Memory B cell (primary cell): Measurements from ENCODE around the gene AHRR.
"Not testable (repeated sequence)": the region's sequence is repeated elsewhere in the genome, so short reads cannot be mapped to it uniquely, and the experiment has no call there.

Experiments used
- ATAC-seq: fragments of 150-1000 bp; cut with Tn5 transposase; 2 replicates; pipeline ENCODE4 v1.10.0; 2021; ENCODE audit warnings: low read depth, mild to moderate bottlenecking, moderate library complexity
- DNase-seq, 2 donors: peaks; one replicate each; pipeline ENCODE4 v3.0.0; 2022; ENCODE audit warnings: low spot score in 2 of 2
- H3K27ac Mint-ChIP-seq: one replicate; pipeline ENCODE4 v1.8.0; 2022; ENCODE audit warnings: mild to moderate bottlenecking, moderate library complexity, mixed read lengths
- H3K27me3 Mint-ChIP-seq: one replicate; pipeline ENCODE4 v1.8.0; 2022; ENCODE audit warnings: mixed read lengths
- H3K36me3 Mint-ChIP-seq: one replicate; pipeline ENCODE4 v1.8.0; 2022; ENCODE audit warnings: mild to moderate bottlenecking, mixed read lengths
- H3K4me1 Mint-ChIP-seq: one replicate; pipeline ENCODE4 v1.8.0; 2022; ENCODE audit warnings: mixed read lengths
- H3K4me3 Mint-ChIP-seq: one replicate; pipeline ENCODE4 v1.8.0; 2022; ENCODE audit warnings: mild to moderate bottlenecking, moderate library complexity, mixed read lengths
- H3K9me3 Mint-ChIP-seq: one replicate; pipeline ENCODE4 v1.8.0; 2022; ENCODE audit warnings: mixed read lengths

The AHRR gene

DNA sequence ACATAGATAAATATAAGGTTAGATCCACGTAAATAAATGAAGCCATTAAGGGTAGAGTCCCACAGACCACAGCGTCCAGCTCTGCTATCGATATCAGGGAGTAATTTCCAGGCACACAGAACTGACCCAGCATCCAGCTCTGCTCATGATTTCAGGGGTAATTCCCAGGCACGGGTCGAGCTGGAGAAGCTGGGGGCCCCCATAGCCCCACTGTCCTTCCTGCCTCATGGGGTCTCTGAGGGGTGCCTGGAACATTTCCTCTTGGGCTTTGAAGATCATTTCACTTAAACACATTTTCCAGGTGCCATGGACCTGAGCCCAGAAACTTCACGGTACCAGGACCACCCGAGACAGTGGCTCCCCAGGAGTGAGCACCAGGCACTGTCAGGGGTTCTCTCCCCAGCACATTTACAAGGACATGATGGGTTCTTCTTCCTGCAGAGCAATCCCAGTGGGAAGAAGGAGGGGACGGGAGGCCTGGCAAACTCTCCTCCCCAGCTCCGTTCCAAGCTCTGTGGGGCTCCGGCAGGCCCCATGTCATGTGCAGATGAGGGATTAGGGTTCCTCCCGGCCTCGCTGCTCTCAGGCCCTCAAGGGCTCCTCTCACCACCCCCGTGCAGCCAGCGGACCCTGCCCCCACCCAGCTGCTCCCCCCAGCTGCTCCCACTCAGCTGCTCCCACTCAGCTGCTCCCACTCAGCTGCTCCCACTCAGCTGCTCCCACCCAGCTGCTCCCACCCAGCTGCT, 23.4 kb upstream of the AHRR start:
- not testable (repeated sequence) for DNase-seq, H3K4me3 Mint-ChIP-seq, H3K36me3 Mint-ChIP-seq, H3K27ac Mint-ChIP-seq, H3K27me3 Mint-ChIP-seq, ATAC-seq, H3K9me3 Mint-ChIP-seq
- H3K4me1 Mint-ChIP-seq = peaks cover 20% of the 10 kb centered on the region

DNA sequence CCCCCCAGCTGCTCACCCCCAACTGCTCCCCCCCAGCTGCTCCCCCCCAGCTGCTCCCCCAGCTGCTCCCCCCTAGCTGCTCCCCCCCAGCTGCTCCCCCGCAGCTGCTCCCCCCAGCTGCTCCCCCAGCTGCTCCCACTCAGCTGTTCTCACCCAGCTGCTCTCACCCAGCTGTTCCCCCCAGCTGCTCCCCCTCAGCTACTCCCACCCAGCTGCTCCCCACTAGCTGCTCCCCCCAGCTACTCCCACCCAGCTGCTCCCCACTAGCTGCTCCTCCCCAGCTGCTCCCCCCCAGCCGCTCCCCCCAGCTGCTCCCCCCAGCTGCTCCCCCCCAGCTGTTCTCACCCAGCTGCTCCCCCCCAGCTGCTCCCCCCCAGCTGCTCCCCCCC, 22.8 kb upstream of the AHRR start:
- Mint-ChIP-seq H3K4me3 (no peak overlapping the region), H3K27me3 (no peaks in the 10 kb centered on the region), H3K9me3 (no peaks in the 10 kb centered on the region), H3K36me3 (peaks cover 2% of the 10 kb centered on the region), H3K4me1 (peaks cover 20% of the 10 kb centered on the region), H3K27ac (no peak overlapping the region)
- no peak for DNase-seq
- ATAC-seq = no peak

DNA sequence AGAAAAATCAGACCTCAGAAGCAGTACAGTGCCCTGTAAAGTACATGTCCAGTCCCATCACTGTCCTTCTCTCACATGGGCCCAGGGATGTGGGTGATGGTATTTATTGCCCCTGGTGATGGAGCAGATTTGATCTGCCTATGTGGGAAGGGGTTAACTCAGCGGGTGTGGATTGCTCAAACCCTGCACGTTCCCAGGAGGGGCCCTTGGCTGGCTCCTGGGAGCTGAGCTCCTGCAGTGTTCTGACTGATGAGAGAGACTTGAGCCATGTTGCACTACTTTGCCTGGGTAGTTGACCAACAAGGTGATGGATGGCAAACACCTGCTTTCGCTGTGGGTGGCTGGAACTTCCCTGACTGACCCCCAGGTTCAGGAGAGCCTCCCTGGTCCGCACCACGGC, 21.6 kb upstream of the AHRR start:
- not testable (repeated sequence) for H3K4me3 Mint-ChIP-seq, H3K9me3 Mint-ChIP-seq, ATAC-seq, DNase-seq, H3K27me3 Mint-ChIP-seq, H3K36me3 Mint-ChIP-seq, H3K27ac Mint-ChIP-seq
- peaks cover 20% of the 10 kb centered on the region for H3K4me1 Mint-ChIP-seq

DNA sequence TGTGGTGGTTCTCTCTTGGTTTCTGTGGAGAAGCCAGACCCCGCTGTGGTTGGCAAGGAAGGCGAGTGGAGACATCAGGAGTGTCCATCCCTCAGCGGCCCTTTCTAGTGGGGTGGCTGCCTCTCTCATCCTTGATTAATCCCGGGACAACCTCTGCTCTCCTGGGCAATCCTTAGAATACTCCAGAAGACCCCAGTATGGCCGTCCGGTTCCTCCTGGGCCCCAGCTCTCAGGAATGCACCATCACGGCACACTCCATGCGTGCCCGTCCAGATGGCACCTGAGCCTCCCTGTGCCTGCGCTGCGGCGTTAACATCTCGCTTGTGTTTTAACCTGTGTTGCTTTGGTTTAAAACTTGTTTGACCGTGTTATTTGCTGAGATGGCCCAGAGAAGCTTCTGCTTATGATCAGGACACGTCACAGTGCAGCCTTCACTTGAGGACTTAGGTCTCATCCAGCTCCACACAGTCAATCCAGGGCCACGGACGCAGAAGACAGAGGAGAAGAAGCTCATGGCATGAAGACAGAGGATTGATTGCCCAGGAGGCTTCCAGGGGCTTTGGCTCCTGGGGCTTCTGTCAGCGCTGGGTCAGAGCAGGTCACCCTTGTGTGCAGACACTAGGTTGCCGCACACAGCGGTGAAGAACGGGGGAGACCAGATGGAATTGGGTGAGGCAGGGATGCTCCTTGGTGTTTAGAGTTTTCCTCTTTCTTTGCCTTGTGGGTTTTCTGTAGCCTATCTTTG, 20.7 kb upstream of the AHRR start:
- not testable (repeated sequence) for H3K27me3 Mint-ChIP-seq, DNase-seq, H3K4me3 Mint-ChIP-seq, H3K36me3 Mint-ChIP-seq, ATAC-seq, H3K9me3 Mint-ChIP-seq
- Mint-ChIP-seq H3K27ac (peak overlapping the region; percentile 75), H3K4me1 (peaks cover 20% of the 10 kb centered on the region)

DNA sequence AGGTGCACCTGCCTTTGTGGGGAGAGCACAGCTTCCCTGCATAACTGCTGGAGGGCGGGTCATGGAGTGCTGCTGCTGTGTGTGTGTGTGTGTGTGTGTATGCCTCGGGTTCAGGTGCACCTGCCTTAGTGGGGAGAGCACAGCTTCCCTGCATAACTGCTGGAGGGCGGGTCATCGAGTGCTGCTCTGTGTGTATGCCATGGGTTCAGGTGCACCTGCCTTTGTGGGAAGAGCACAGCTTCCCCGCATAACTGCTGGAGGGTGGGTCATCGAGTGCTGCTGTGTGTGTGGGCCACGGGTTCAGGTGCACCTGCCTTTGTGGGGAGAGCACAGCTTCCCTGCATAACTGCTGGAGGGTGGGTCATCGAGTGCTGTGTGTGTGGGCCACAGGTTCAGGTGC, 19.1 kb upstream of the AHRR start:
- not testable (repeated sequence) for ATAC-seq, H3K4me3 Mint-ChIP-seq, H3K9me3 Mint-ChIP-seq, DNase-seq, H3K27me3 Mint-ChIP-seq
- peaks cover 14% of the 10 kb centered on the region for H3K36me3 Mint-ChIP-seq
- peaks cover 20% of the 10 kb centered on the region for H3K4me1 Mint-ChIP-seq
- H3K27ac Mint-ChIP-seq = peak overlapping the region; percentile 75

DNA sequence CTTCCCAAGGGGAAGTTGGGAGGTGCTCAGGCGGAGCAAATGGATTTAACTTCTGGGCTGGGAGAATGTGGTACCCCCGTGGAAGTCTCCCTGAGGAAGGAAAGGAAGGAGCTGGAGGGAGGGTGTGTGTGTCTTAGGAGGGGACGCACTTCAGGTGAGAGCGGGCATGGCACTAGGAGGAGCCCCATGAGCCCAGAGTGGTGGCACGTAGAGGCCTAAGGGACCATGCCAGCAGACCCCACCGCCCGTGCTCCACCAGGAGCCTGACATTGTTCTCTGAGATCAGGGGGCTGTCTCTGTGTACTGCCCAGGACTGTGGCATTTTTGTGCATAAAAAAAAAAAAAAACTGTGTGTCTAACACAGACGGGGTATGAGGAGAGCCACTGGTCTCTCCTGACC, 18.5 kb upstream of the AHRR start:
- no peak for ATAC-seq
- Mint-ChIP-seq H3K4me1 (peaks cover 20% of the 10 kb centered on the region), H3K36me3 (peaks cover 17% of the 10 kb centered on the region), H3K27me3 (no peaks in the 10 kb centered on the region), H3K9me3 (no peaks in the 10 kb centered on the region), H3K4me3 (no peak overlapping the region), H3K27ac (peak overlapping the region; percentile 53)
- no peak for DNase-seq

DNA sequence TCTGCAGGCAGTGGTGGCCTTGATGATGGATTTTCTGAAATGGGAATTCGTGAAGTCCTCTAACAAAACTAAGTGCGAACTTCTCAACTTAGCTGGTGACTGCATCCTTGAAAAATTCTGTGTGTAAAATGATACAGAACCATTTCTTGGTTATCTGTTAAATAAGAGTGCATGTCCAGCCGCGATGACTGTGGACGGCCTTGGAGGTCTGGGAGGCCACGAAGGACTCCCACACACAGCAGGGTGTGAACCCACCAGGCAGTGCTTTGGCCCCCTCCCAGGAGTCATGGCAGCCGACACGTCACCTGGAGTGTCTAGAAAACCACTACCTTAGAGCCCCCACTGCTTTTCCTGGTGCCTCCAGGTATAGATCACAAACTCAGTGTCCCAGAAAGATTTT, 17.8 kb upstream of the AHRR start:
- not testable (repeated sequence) for DNase-seq, H3K27me3 Mint-ChIP-seq, H3K4me3 Mint-ChIP-seq, ATAC-seq, H3K9me3 Mint-ChIP-seq
- Mint-ChIP-seq H3K4me1 (peaks cover 20% of the 10 kb centered on the region), H3K27ac (peak overlapping the region; percentile 53), H3K36me3 (peaks cover 17% of the 10 kb centered on the region)

DNA sequence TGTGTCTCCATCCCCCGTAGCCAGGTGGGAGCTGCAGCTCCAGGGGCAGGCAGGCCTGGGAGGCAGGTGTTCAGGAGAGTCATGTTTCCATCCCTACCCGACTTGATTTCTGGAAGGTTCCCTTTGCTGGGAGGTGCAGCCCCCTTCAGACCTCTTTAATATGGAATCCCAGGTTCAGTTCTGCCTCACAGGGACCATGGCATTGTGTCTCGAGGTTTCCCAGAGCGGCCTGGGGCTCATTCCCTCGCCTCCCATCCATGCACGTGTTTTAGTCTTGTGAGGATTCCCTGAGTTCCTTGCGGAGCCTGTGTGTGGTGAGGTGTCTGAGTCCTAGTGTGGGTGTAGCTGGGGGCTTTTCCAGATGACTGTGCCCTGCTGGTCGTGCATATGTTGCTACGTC, 16.5 kb upstream of the AHRR start:
- H3K27ac Mint-ChIP-seq = no peak overlapping the region
- no peak for ATAC-seq

DNA sequence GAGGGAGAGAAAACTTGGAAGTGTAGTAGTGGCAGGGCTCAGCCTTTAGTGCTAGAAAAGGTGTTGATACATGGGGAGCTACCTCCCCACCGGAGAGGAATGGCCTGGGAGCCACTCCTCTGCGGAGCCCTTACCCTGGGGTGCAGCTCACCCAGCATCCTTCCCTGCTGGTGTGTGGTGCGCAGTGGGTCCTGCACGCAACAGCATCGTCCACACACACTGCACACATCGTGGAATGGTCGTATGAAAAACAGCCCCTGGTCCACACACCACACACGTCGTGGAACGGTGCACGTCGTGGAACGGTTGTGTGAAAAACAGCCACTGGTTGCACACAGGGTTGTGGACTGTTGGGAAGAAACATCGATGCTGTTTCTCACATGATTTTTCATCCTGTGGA, 16.1 kb upstream of the AHRR start:
- Mint-ChIP-seq H3K4me3 (no peak overlapping the region), H3K9me3 (no peaks in the 10 kb centered on the region), H3K27me3 (no peaks in the 10 kb centered on the region), H3K27ac (no peak overlapping the region), H3K36me3 (peaks cover 15% of the 10 kb centered on the region), H3K4me1 (peaks cover 20% of the 10 kb centered on the region)
- no peak for ATAC-seq
- no peak for DNase-seq

More for the DNA sequence above, 16.5 kb upstream of the AHRR start:
- Mint-ChIP-seq H3K9me3 (no peaks in the 10 kb centered on the region), H3K36me3 (peaks cover 15% of the 10 kb centered on the region), H3K4me1 (peaks cover 20% of the 10 kb centered on the region), H3K27me3 (no peaks in the 10 kb centered on the region), H3K4me3 (no peak overlapping the region)
- DNase-seq = no peak

DNA sequence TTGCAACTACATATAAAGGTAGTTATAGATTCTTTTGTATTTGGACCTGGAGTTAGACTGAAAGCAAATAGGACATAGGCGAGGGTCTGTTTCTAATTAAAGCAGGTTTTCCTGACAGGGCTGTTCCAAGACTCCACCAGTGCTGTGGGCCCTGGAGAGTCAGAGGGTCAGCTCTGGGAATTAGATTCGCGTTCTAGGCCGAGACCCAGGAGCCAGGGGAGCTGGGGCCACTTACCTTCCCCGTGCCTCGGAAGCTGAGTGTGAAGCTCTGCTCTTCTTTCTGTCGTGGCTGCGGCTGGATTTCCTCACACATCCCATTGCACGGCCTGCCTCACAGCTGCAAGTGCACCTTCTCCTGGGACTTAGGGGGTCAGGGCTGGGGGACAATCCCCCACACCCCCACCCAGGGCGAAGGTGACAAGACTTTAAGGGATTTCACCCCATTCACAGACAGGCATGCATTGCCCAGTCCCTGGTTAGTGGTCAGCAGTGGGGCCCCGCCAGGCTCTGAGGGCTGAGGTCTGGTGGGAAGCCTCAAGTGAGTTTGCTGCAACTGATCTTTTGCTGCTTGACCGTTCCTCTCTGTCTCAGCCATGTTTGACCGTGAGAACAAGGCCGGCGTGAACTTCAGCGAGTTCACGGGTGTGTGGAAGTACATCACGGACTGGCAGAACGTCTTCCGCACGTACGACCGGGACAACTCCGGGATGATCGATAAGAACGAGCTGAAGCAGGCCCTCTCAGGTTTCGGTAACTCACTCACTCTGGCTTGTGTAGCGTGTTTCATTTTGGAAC, 15.3 kb upstream of the AHRR start:
- no peak for DNase-seq
- H3K4me1 Mint-ChIP-seq = peaks cover 16% of the 10 kb centered on the region
- ATAC-seq = no peak
- H3K27ac Mint-ChIP-seq = no peak overlapping the region
- H3K9me3 Mint-ChIP-seq = no peaks in the 10 kb centered on the region
- H3K36me3 Mint-ChIP-seq = peaks cover 17% of the 10 kb centered on the region
- no peak overlapping the region for H3K4me3 Mint-ChIP-seq
- no peaks in the 10 kb centered on the region for H3K27me3 Mint-ChIP-seq

DNA sequence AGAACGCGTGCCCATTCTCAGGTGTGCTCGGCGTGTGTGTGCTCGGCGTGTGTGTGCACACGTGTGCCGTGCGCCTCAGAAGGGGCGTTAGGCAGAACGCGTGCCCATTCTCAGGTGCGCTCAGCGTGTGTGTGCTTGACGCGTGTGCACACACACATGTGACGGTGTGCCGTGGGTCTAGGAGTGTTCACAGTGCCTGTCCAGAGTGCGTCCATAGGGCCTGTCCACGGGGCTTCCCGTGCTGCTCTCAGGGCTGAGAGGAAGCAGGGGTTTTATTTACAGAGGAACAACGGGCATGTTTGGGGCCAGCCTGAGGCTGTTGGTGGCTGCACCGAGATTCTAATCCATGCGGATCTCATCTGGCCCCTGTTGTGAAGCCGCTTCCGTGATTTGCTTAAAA, 14.2 kb upstream of the AHRR start:
- Mint-ChIP-seq H3K4me3 (no peak overlapping the region), H3K27ac (no peak overlapping the region), H3K27me3 (no peaks in the 10 kb centered on the region), H3K36me3 (peaks cover 20% of the 10 kb centered on the region), H3K4me1 (peaks cover 5% of the 10 kb centered on the region), H3K9me3 (no peaks in the 10 kb centered on the region)
- DNase-seq (no peak), ATAC-seq (no peak)

DNA sequence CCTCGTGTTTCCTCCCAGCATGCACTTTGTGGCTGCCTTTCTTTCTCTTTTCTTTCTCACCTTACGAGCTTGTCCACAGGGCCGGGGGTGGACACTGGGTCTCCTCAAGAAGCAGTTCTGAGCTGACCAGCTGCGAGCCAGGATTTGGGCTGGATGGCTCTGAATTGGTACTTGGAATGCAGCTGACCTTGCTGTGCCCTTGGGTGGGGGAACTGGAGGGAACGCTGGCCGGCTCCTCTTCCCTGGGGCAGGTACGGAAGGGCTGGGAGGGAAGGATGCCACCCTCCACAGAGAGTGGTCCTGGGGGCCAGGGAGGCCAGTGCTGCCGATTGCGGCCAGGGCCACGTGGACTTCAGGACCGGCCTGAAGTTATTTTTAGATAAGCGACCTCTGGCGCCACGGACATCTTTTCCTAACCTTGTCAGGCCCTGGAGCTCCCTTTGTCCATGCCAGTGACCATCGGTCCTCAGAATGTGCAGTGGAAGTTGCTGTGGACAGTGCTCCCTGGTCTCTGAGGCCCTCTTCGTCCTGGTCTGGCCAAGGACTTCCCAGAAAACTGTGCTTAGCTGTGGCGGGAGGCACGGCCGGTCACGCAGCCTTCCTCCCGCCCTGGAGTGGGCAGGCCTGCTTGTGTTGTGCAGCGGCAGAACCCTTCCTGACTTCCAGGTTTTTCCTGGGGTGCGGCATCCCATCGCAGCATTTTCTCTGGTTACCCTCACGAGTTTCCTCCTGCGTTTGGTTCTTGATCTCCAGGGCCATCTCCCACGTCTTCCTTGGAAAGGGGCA, 13.5 kb upstream of the AHRR start:
- no peaks in the 10 kb centered on the region for H3K27me3 Mint-ChIP-seq
- ATAC-seq = no peak
- H3K4me1 Mint-ChIP-seq = no peaks in the 10 kb centered on the region
- no peaks in the 10 kb centered on the region for H3K9me3 Mint-ChIP-seq
- DNase-seq = no peak
- H3K27ac Mint-ChIP-seq = no peak overlapping the region
- H3K4me3 Mint-ChIP-seq = no peak overlapping the region
- peaks cover 20% of the 10 kb centered on the region for H3K36me3 Mint-ChIP-seq

DNA sequence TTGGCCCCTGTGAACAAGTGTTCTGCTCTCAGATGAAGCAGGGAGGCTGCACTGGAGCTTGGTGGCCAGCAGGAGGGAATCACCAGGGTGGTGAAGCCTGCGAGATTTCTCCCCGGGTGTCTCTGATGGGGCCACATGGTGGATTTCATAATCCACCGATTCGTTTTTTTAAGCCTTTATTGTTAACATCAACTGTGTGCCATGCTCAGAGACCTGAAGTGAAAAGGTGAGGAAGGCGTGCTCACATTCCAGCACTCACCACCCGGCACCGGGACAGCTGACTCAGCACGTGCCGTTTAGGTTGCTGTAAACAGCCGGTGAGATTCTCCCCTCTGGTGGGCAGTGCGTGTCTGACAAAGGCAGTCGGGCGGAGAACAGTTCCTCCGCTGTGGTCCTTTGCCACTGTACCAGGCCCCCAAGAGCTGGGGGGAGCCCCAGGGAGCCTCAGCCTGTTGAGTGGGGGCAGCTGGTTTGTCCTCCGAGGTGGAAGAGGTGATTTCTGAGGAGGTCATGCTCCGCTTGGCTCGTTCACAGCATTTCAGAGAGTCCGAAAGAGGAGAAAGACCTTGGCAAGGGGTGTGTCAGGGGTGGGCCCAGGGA, 12.7 kb upstream of the AHRR start:
- Mint-ChIP-seq H3K27ac (no peak overlapping the region), H3K36me3 (peaks cover 20% of the 10 kb centered on the region), H3K4me3 (no peak overlapping the region), H3K27me3 (no peaks in the 10 kb centered on the region), H3K9me3 (no peaks in the 10 kb centered on the region), H3K4me1 (no peaks in the 10 kb centered on the region)
- no peak for DNase-seq
- ATAC-seq = no peak
